H1 (cell line): Measurements from ENCODE around the gene PYGB. TPM values are rescaled to one million over a fixed set of nuclear protein-coding genes. Genes with fewer than 3 reads are reported as not detected.

Source experiments
- BRCA1 ChIP-seq: IDR thresholded peaks from 2 replicates; pipeline ENCODE4 v1.6.1; 2012; ENCODE audit warnings: low read depth, low read length, improper control_type of control experiment
- MAX ChIP-seq: IDR thresholded peaks from 2 replicates; pipeline ENCODE4 v1.6.1; 2012; ENCODE audit warnings: inconsistent platforms
- SAP30 ChIP-seq: fragments of 300-600 bp; sonication (generic); IDR thresholded peaks from 2 replicates; pipeline ENCODE4 v1.7.1; 2012; ENCODE audit warnings: low read length, moderate library complexity, mild to moderate bottlenecking, inconsistent platforms; ENCODE audit not compliant: insufficient read depth, insufficient replicate concordance
- SP1 ChIP-seq: IDR thresholded peaks from 2 replicates; pipeline ENCODE4 v1.6.1; 2011; ENCODE audit warnings: low read depth, low read length
- TBP ChIP-seq: IDR thresholded peaks from 2 replicates; pipeline ENCODE4 v1.6.1; 2011; ENCODE audit warnings: low read depth, low read length, improper control_type of control experiment
- YY1 ChIP-seq: IDR thresholded peaks from 2 replicates; pipeline ENCODE4 v1.6.1; 2011; ENCODE audit warnings: low read depth, mild to moderate bottlenecking, low read length
- polyA plus RNA-seq, 7 experiments: library from polyadenylated mRNA; depleted of rRNA in 3 of 7; stranded (reverse) in 5 of 7; unstranded in 2 of 7; fragments of >200 nt in 5 of 7; fragments of 200-250 nt in 2 of 7; gene quantifications; 1 replicate in 5 of 7; 2 replicates in 1 of 7; 4 replicates in 1 of 7; pipeline versions ENCODE4 v1.2.1 to v1.2.3, GENCODE V29; 2011 to 2013; ENCODE audit warnings: missing spikeins in 2 of 7, mixed read lengths in 2 of 7
- total RNA-seq: library from RNA; stranded (reverse); fragmentation: NEBNext Ultra II Directional; extraction: Animal tissue kit (Norgen Biotek cat#: 25700); gene quantifications from 2 replicates; pipeline ENCODE4 v1.2.1, GENCODE V29; 2021
- TF ChIP-seq, protein P1 (sequence below): IDR thresholded peaks from 2 replicates; pipeline ENCODE4 v1.6.1; 2012; ENCODE audit warnings: inconsistent platforms

The PYGB gene
- total and polyA plus RNA-seq, 2 of the 8 experiments (the other 6 are each of a cell fraction or from before 2014, with no cell fraction given), result 26.6 to 56.0 TPM

GRCh38 chr20:25215521-25215920 is 32.4 kb upstream of the PYGB start (continued):
- no peak for TF ChIP-seq YY1
- TF ChIP-seq TBP, result no peak
- no peak for TF ChIP-seq BRCA1
- TF ChIP-seq SAP30, result no peak
- TF ChIP-seq SP1, result no peak
- no peak for TF ChIP-seq MAX
- TF ChIP-seq, protein P1, sequence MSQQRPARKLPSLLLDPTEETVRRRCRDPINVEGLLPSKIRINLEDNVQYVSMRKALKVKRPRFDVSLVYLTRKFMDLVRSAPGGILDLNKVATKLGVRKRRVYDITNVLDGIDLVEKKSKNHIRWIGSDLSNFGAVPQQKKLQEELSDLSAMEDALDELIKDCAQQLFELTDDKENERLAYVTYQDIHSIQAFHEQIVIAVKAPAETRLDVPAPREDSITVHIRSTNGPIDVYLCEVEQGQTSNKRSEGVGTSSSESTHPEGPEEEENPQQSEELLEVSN, result no peak
